Measurements from ENCODE around the gene VAT1L. TPM values are rescaled to one million over a fixed set of nuclear protein-coding genes. Genes with fewer than 3 reads are reported as not detected.

VAT1L gene
- total and polyA plus RNA-seq, 3 experiments from 2014 or later = not detected

- Mint-ChIP-seq H3K36me3 (no peaks in the 10 kb centered on the region), H3K9me3 (peaks cover 0 to 2% (median 0%) of the 10 kb centered on the region in 5 donors), H3K27ac (no peak overlapping the region), H3K4me3 (no peak overlapping the region), H3K27me3 (peaks cover 8 to 35% of the 10 kb centered on the region in 2 donors), H3K4me1 (no peaks in the 10 kb centered on the region)
- ChIA-PET CTCF (interaction anchor here (0.7 to 5.1 kb wide), 5 partner anchors 16 to 1557 kb away, joined by 3 to 36 read pairs (median 3); no protein-coding TSS in a partner anchor), POLR2A (no interaction called here)
- Histone ChIP-seq H3K4me3 (ENCODE audit: low read length) (no peak overlapping the region), H3K4me1 (ENCODE audit: insufficient read depth, low read length) (no peaks in the 10 kb centered on the region), H3K27me3 (ENCODE audit: insufficient read depth, low read length, poor library complexity, severe bottlenecking) (no peaks in the 10 kb centered on the region), H3K9me3 (ENCODE audit: low read length) (no peaks in the 10 kb centered on the region), H3K36me3 (ENCODE audit: insufficient read depth, low read length) (no peaks in the 10 kb centered on the region), H3K27ac (ENCODE audit: low read depth, low read length) (no peak overlapping the region)
- DNase-seq = no peak
Observed at GRCh38 chr16:77970371-77970770, 182.0 kb downstream of the VAT1L start.

GRCh38 chr16:77971306-77972061, 183.1 kb downstream of the VAT1L start:
- no peak overlapping the region for H3K4me3 Mint-ChIP-seq
- no peaks in the 10 kb centered on the region for H3K36me3 Mint-ChIP-seq
- Histone ChIP-seq H3K36me3 (ENCODE audit: insufficient read depth, low read length) (no peaks in the 10 kb centered on the region), H3K4me1 (ENCODE audit: insufficient read depth, low read length) (no peaks in the 10 kb centered on the region), H3K27ac (ENCODE audit: low read depth, low read length) (no peak overlapping the region), H3K9me3 (ENCODE audit: low read length) (no peaks in the 10 kb centered on the region), H3K4me3 (ENCODE audit: low read length) (no peak overlapping the region), H3K27me3 (ENCODE audit: insufficient read depth, low read length, poor library complexity, severe bottlenecking) (no peaks in the 10 kb centered on the region)
- peak; percentile 35 to 77 (median 60) for DNase-seq
- POLR2A ChIA-PET = no interaction called here
- peaks cover 0 to 2% (median 0%) of the 10 kb centered on the region in 5 donors for H3K9me3 Mint-ChIP-seq
- no peak overlapping the region for H3K27ac Mint-ChIP-seq
- H3K27me3 Mint-ChIP-seq = peaks cover 4 to 30% of the 10 kb centered on the region in 2 donors
- H3K4me1 Mint-ChIP-seq = no peaks in the 10 kb centered on the region
- CTCF ChIA-PET = interaction anchor here (1.2 to 5.1 kb wide), 3 partner anchors 14 to 296 kb away, joined by 3 to 36 read pairs (median 8); no protein-coding TSS in a partner anchor

DNA sequence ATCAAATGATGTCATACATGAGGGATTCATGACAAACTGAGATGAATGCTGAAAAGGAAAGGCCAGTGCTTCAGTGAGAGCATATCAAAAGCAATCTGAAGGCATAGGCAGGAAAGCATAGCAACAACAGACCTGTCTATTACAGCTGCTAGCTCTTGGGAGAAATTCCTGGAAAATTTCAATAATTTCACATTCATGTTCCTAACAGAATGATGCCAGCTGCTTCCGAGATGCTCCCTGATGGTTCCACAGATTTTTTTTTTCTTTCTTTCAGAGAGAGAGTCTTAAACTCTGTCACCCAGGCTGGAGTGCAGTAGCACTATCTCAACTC, 183.7 kb downstream of the VAT1L start:
- H3K27ac ChIP-seq (ENCODE audit: low read depth, low read length) = no peak overlapping the region
- CTCF ChIA-PET = interaction anchor here (0.9 to 5.1 kb wide), 4 partner anchors 10 to 296 kb away, joined by 3 to 36 read pairs (median 6); no protein-coding TSS in a partner anchor
- H3K4me1 Mint-ChIP-seq = no peaks in the 10 kb centered on the region

DNA sequence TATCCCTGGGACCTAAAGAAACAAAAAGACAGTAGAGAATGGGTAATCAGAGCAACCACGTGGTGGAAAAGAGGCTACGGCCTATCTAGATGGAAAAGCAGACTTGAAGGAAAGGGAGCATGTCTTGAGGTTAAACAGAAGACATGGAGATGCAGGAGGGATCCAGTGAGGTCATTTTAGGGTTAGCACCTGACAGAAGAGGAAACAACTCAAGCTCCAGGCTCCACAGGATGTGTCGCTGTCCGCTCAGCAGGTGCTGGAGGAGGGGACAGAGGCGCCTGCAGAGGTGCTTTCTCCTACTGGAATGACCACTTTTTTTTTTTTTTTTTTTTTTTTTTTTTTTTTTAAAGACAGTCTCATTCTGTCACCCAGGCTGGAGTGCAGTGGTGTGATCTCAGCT, 186.5 kb downstream of the VAT1L start:
- H3K4me1 Mint-ChIP-seq = no peaks in the 10 kb centered on the region
- H3K9me3 Mint-ChIP-seq = peaks cover 0 to 2% (median 0%) of the 10 kb centered on the region in 5 donors
- H3K27ac ChIP-seq (ENCODE audit: low read depth, low read length) = no peak overlapping the region
- H3K9me3 ChIP-seq (ENCODE audit: low read length) = no peaks in the 10 kb centered on the region
- H3K36me3 ChIP-seq (ENCODE audit: insufficient read depth, low read length) = no peaks in the 10 kb centered on the region
- H3K27ac Mint-ChIP-seq = no peak overlapping the region
- no peaks in the 10 kb centered on the region for H3K27me3 ChIP-seq (ENCODE audit: insufficient read depth, low read length, poor library complexity, severe bottlenecking)
- ChIA-PET CTCF (interaction anchor here (0.6 kb wide), 1 partner anchor 164 kb away, joined by 3 read pairs; no protein-coding TSS in a partner anchor), POLR2A (no interaction called here)
- H3K4me1 ChIP-seq (ENCODE audit: insufficient read depth, low read length) = no peaks in the 10 kb centered on the region
- H3K4me3 ChIP-seq (ENCODE audit: low read length) = no peak overlapping the region
- peaks cover 1 to 29% of the 10 kb centered on the region in 2 donors for H3K27me3 Mint-ChIP-seq
- no peak overlapping the region for H3K4me3 Mint-ChIP-seq
- no peak for DNase-seq
- H3K36me3 Mint-ChIP-seq = no peaks in the 10 kb centered on the region

More for the DNA sequence above, 183.7 kb downstream of the VAT1L start:
- POLR2A ChIA-PET = no interaction called here
- Histone ChIP-seq H3K4me1 (ENCODE audit: insufficient read depth, low read length) (no peaks in the 10 kb centered on the region), H3K27me3 (ENCODE audit: insufficient read depth, low read length, poor library complexity, severe bottlenecking) (no peaks in the 10 kb centered on the region), H3K9me3 (ENCODE audit: low read length) (no peaks in the 10 kb centered on the region), H3K4me3 (ENCODE audit: low read length) (no peak overlapping the region), H3K36me3 (ENCODE audit: insufficient read depth, low read length) (no peaks in the 10 kb centered on the region)
- no peak overlapping the region for H3K27ac Mint-ChIP-seq
- no peak for DNase-seq
- no peak overlapping the region for H3K4me3 Mint-ChIP-seq
- peaks cover 4 to 27% of the 10 kb centered on the region in 2 donors for H3K27me3 Mint-ChIP-seq
- H3K36me3 Mint-ChIP-seq = no peaks in the 10 kb centered on the region
- H3K9me3 Mint-ChIP-seq = peaks cover 0 to 2% (median 0%) of the 10 kb centered on the region in 5 donors

- DNase-seq = no peak
- Histone ChIP-seq H3K9me3 (ENCODE audit: low read length) (no peaks in the 10 kb centered on the region), H3K4me1 (ENCODE audit: insufficient read depth, low read length) (no peaks in the 10 kb centered on the region), H3K4me3 (ENCODE audit: low read length) (no peak overlapping the region), H3K36me3 (ENCODE audit: insufficient read depth, low read length) (no peaks in the 10 kb centered on the region), H3K27me3 (ENCODE audit: insufficient read depth, low read length, poor library complexity, severe bottlenecking) (no peaks in the 10 kb centered on the region), H3K27ac (ENCODE audit: low read depth, low read length) (no peak overlapping the region)
- H3K36me3 Mint-ChIP-seq = no peaks in the 10 kb centered on the region
- no peak overlapping the region for H3K27ac Mint-ChIP-seq
- POLR2A ChIA-PET = no interaction called here
- no peaks in the 10 kb centered on the region for H3K4me1 Mint-ChIP-seq
- H3K4me3 Mint-ChIP-seq = no peak overlapping the region
- H3K9me3 Mint-ChIP-seq = peaks cover 0 to 2% (median 0%) of the 10 kb centered on the region in 5 donors
- H3K27me3 Mint-ChIP-seq = peaks cover 1 to 29% of the 10 kb centered on the region in 2 donors
- CTCF ChIA-PET = no interaction called here
Observed at GRCh38 chr16:77975942-77976341, 187.6 kb downstream of the VAT1L start.

GRCh38 chr16:77977339-77977738, 189.0 kb downstream of the VAT1L start:
- Mint-ChIP-seq H3K27ac (peak overlapping the region in 1 of 8 donors; percentile 16), H3K36me3 (no peaks in the 10 kb centered on the region), H3K9me3 (peaks cover 0 to 2% (median 0%) of the 10 kb centered on the region in 5 donors), H3K4me1 (no peaks in the 10 kb centered on the region), H3K4me3 (no peak overlapping the region), H3K27me3 (peaks cover 1 to 22% of the 10 kb centered on the region in 2 donors)
- Histone ChIP-seq H3K4me3 (ENCODE audit: low read length) (no peak overlapping the region), H3K27me3 (ENCODE audit: insufficient read depth, low read length, poor library complexity, severe bottlenecking) (no peaks in the 10 kb centered on the region), H3K4me1 (ENCODE audit: insufficient read depth, low read length) (no peaks in the 10 kb centered on the region), H3K27ac (ENCODE audit: low read depth, low read length) (no peak overlapping the region), H3K9me3 (ENCODE audit: low read length) (no peaks in the 10 kb centered on the region), H3K36me3 (ENCODE audit: insufficient read depth, low read length) (no peaks in the 10 kb centered on the region)
- ChIA-PET POLR2A (no interaction called here), CTCF (no interaction called here)
- DNase-seq = no peak

GRCh38 chr16:77985111-77985510, 196.7 kb downstream of the VAT1L start:
- no peak overlapping the region for H3K4me3 ChIP-seq (ENCODE audit: low read length)
- no peak overlapping the region for H3K4me3 Mint-ChIP-seq
- H3K27ac ChIP-seq (ENCODE audit: low read depth, low read length) = no peak overlapping the region
- ChIA-PET POLR2A (no interaction called here), CTCF (interaction anchor here (1.5 kb wide), 1 partner anchor 13 kb away, joined by 3 read pairs; no protein-coding TSS in a partner anchor)
- H3K4me1 Mint-ChIP-seq = no peaks in the 10 kb centered on the region
- no peaks in the 10 kb centered on the region for H3K9me3 ChIP-seq (ENCODE audit: low read length)
- no peaks in the 10 kb centered on the region for H3K9me3 Mint-ChIP-seq
- H3K27me3 ChIP-seq (ENCODE audit: insufficient read depth, low read length, poor library complexity, severe bottlenecking) = no peaks in the 10 kb centered on the region
- no peaks in the 10 kb centered on the region for H3K4me1 ChIP-seq (ENCODE audit: insufficient read depth, low read length)
- H3K27me3 Mint-ChIP-seq = peaks cover 6 to 10% of the 10 kb centered on the region in 2 donors
- H3K36me3 ChIP-seq (ENCODE audit: insufficient read depth, low read length) = no peaks in the 10 kb centered on the region
- no peaks in the 10 kb centered on the region for H3K36me3 Mint-ChIP-seq
- no peak for DNase-seq
- H3K27ac Mint-ChIP-seq = no peak overlapping the region

- DNase-seq = no peak
- no peak overlapping the region for H3K4me3 Mint-ChIP-seq
- H3K27me3 ChIP-seq (ENCODE audit: insufficient read depth, low read length, poor library complexity, severe bottlenecking) = no peaks in the 10 kb centered on the region
- H3K9me3 Mint-ChIP-seq = no peaks in the 10 kb centered on the region
- H3K27ac Mint-ChIP-seq = no peak overlapping the region
- H3K36me3 ChIP-seq (ENCODE audit: insufficient read depth, low read length) = no peaks in the 10 kb centered on the region
- ChIA-PET CTCF (interaction anchor here (0.8 to 1.5 kb wide), 2 partner anchors 14 to 16 kb away, joined by 3 read pairs; no protein-coding TSS in a partner anchor), POLR2A (no interaction called here)
- H3K36me3 Mint-ChIP-seq = no peaks in the 10 kb centered on the region
- H3K4me1 Mint-ChIP-seq = no peaks in the 10 kb centered on the region
- no peaks in the 10 kb centered on the region for H3K4me1 ChIP-seq (ENCODE audit: insufficient read depth, low read length)
- no peak overlapping the region for H3K4me3 ChIP-seq (ENCODE audit: low read length)
- no peak overlapping the region for H3K27ac ChIP-seq (ENCODE audit: low read depth, low read length)
- H3K27me3 Mint-ChIP-seq = peaks cover 10% of the 10 kb centered on the region in 2 donors
- H3K9me3 ChIP-seq (ENCODE audit: low read length) = no peaks in the 10 kb centered on the region
Observed at GRCh38 chr16:77986011-77986740, 197.8 kb downstream of the VAT1L start.
